ENCODE results near the gene PJVK. TPM values are rescaled to one million over a fixed set of nuclear protein-coding genes. Genes with fewer than 3 reads are reported as not detected.

Gene PJVK
- total RNA-seq, 1 experiment from 2014 or later: 2.6 TPM

DNA sequence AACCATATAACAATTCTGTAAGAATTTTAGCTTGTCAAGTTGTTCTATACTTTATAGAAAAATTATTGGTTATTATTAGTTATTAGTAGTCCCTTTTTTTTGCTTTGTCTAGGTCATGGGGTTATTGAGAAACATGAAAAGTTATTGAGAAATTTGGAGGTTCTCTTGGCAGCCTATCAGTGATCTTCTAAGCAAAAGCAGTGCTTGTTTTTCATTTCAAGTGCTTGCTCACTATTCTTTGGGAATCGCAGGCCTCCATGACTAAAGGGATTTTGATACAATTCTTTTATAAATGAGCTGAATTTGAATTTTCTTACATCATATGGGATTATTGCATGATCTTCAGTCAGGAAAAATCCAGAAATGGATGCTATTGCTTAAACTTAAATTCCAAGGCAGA lies 54.9 kb downstream of the PJVK start:
- ChIA-PET POLR2A (interaction anchor here (1.4 kb wide), 1 partner anchor 11 kb away, joined by 3 read pairs; no protein-coding TSS in a partner anchor), RAD21 (ENCODE audit: low non-redundant PET in 1 of 2, low total read pairs in 2 of 2, uncharacterized antibody in 2 of 2, unreplicated experiment in 2 of 2) (no interaction called here), CTCF (no interaction called here)
- Histone ChIP-seq H3K4me3 (replicated peaks in 1 of 2; ENCODE audit: low read depth in 1 of 2, low read length in 2 of 2) (no peak overlapping the region), H3K9me2 (ENCODE audit: insufficient read depth) (no peaks in the 10 kb centered on the region), H3K27me3 (ENCODE audit: insufficient read depth, low read length) (no peaks in the 10 kb centered on the region), H3K36me3 (ENCODE audit: control insufficient read depth in 1 of 2, insufficient read depth in 2 of 2, low read length in 2 of 2) (peaks cover 10 to 17% of the 10 kb centered on the region in 2 experiments), H3K9me3 (ENCODE audit: control insufficient read depth in 1 of 2, insufficient read depth in 1 of 2, low read depth in 1 of 2, low read length in 2 of 2) (no peaks in the 10 kb centered on the region), H3K9ac (ENCODE audit: low read length) (no peak overlapping the region), H3K79me2 (ENCODE audit: insufficient read depth, low read length) (no peaks in the 10 kb centered on the region), H2AFZ (ENCODE audit: low read depth, low read length, poor library complexity, severe bottlenecking) (no peak overlapping the region), H3K4me1 (ENCODE audit: control insufficient read depth in 1 of 2, insufficient read depth in 2 of 2, low read length in 2 of 2) (no peaks in the 10 kb centered on the region), H4K20me1 (ENCODE audit: insufficient read depth) (no peaks in the 10 kb centered on the region), H3K4me2 (ENCODE audit: low read length) (no peak overlapping the region), H3K27ac (ENCODE audit: low read depth, low read length) (no peak overlapping the region)
- intact Hi-C loops (cut with micrococcal nuclease): no loop called here
- ATAC-seq (no peak), DNase-seq (ENCODE audit: low read depth, low spot score) (no peak)
- BruUV-seq (replicated peaks): no TSS peak
- no peak for TF ChIP-seq EGR1 (IDR thresholded peaks at IDR 0.05; ENCODE audit: low read depth)
- TF ChIP-seq, protein P1, sequence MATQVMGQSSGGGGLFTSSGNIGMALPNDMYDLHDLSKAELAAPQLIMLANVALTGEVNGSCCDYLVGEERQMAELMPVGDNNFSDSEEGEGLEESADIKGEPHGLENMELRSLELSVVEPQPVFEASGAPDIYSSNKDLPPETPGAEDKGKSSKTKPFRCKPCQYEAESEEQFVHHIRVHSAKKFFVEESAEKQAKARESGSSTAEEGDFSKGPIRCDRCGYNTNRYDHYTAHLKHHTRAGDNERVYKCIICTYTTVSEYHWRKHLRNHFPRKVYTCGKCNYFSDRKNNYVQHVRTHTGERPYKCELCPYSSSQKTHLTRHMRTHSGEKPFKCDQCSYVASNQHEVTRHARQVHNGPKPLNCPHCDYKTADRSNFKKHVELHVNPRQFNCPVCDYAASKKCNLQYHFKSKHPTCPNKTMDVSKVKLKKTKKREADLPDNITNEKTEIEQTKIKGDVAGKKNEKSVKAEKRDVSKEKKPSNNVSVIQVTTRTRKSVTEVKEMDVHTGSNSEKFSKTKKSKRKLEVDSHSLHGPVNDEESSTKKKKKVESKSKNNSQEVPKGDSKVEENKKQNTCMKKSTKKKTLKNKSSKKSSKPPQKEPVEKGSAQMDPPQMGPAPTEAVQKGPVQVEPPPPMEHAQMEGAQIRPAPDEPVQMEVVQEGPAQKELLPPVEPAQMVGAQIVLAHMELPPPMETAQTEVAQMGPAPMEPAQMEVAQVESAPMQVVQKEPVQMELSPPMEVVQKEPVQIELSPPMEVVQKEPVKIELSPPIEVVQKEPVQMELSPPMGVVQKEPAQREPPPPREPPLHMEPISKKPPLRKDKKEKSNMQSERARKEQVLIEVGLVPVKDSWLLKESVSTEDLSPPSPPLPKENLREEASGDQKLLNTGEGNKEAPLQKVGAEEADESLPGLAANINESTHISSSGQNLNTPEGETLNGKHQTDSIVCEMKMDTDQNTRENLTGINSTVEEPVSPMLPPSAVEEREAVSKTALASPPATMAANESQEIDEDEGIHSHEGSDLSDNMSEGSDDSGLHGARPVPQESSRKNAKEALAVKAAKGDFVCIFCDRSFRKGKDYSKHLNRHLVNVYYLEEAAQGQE (IDR thresholded peaks at IDR 0.05; ENCODE audit: low read depth): no peak
- no peak for TF ChIP-seq EZH2phosphoT487 (IDR thresholded peaks at IDR 0.05; ENCODE audit: borderline replicate concordance)
- TF ChIP-seq SP1 (IDR thresholded peaks at IDR 0.05; ENCODE audit: low read depth): no peak
- TF ChIP-seq, protein P2, sequence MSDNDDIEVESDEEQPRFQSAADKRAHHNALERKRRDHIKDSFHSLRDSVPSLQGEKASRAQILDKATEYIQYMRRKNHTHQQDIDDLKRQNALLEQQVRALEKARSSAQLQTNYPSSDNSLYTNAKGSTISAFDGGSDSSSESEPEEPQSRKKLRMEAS (IDR thresholded peaks at IDR 0.05): no peak
- no peak for TF ChIP-seq ATF3 (IDR thresholded peaks at IDR 0.05)
- no peak for TF ChIP-seq TCF7L2 (IDR thresholded peaks at IDR 0.05; ENCODE audit: borderline replicate concordance, extremely low read depth, insufficient read depth, insufficient read length)
- TF ChIP-seq ZFX (IDR thresholded peaks at IDR 0.05): no peak
- TF ChIP-seq EZH2 (IDR thresholded peaks at IDR 0.05): no peak
- no peak for TF ChIP-seq POLR2AphosphoS5 (IDR thresholded peaks at IDR 0.05; ENCODE audit: low read depth, low read length)
